H1 (cell line): ENCODE data around the gene SMS.

ENCODE experiments used
- EP300 ChIP-seq, 2 experiments: IDR thresholded peaks; 1 replicate in 1 of 2; 2 replicates in 1 of 2; pipeline ENCODE4 v1.6.1; 2011 to 2012; ENCODE audit warnings: low read depth in 2 of 2, low read length in 2 of 2, mild to moderate bottlenecking in 2 of 2, borderline replicate concordance in 1 of 2, inconsistent platforms in 1 of 2, moderate library complexity in 1 of 2
- MAFK ChIP-seq: IDR thresholded peaks from 2 replicates; pipeline ENCODE4 v1.6.1; 2012; ENCODE audit warnings: low read depth, mild to moderate bottlenecking, improper control_type of control experiment, low read length
- POLR2A ChIP-seq, 2 experiments: IDR thresholded peaks; 1 replicate in 1 of 2; 2 replicates in 1 of 2; pipeline ENCODE4 v1.6.1; 2011; ENCODE audit warnings: low read depth in 2 of 2, low read length in 2 of 2, mild to moderate bottlenecking in 2 of 2; ENCODE audit errors: control extremely low read depth in 1 of 2
- RNF2 ChIP-seq: fragments of 200-900, 300-1000 bp; sonication (generic); IDR thresholded peaks from 2 replicates; pipeline ENCODE4 v1.7.1; 2016; ENCODE audit warnings: borderline replicate concordance, low read depth, mild to moderate bottlenecking, antibody characterized with exemption, low read length; ENCODE audit not compliant: poor library complexity, severe bottlenecking; ENCODE audit errors: missing control alignments
- SP1 ChIP-seq: IDR thresholded peaks from 2 replicates; pipeline ENCODE4 v1.6.1; 2011; ENCODE audit warnings: low read depth, low read length
- TAF7 ChIP-seq: optimal IDR thresholded peaks from 2 replicates; pipeline ENCODE3; 2011; ENCODE audit warnings: low read depth, mild to moderate bottlenecking, inconsistent platforms, low read length, moderate library complexity, borderline replicate concordance
- TF ChIP-seq, protein P1 (sequence below), 3 experiments: IDR thresholded peaks; 1 replicate in 2 of 3; 2 replicates in 1 of 3; pipeline versions ENCODE4 v1.5.1 to v1.6.1; 2011; ENCODE audit warnings: low read length in 3 of 3, mild to moderate bottlenecking in 3 of 3, inconsistent platforms in 2 of 3, low read depth in 1 of 3, moderate library complexity in 1 of 3; ENCODE audit not compliant: insufficient read depth in 1 of 3; ENCODE audit errors: control extremely low read depth in 1 of 3

DNA sequence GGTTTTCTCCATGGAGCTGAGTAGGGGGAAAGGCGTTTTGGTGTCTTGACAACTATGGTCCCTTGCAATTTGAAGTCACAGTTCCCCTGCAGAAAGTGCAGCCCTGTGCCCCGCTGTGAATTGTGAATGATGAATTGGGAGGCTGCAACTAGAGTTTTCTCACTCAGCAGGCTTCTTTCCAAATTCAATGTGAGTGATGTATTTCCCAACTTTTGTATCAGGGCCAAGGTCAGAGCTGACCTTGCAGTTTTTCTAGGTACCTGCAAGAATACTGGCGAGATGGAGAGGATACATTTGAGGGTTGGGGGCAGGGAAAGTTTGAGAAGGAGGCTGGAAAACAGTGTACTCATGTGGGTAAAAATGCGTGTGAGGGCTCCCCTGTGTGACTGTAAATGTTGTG, 103.4 kb downstream of the SMS start:
- TF ChIP-seq EP300 (IDR thresholded peaks at IDR 0.05; ENCODE audit: borderline replicate concordance in 1 of 2, low read depth in 2 of 2, low read length in 2 of 2) (no peak), TAF7 (no peak), POLR2A (IDR thresholded peaks at IDR 0.05; ENCODE audit: control extremely low read depth in 1 of 2, low read depth in 2 of 2, low read length in 2 of 2) (no peak), RNF2 (no peak), SP1 (no peak), MAFK (no peak)
- TF ChIP-seq, protein P1, sequence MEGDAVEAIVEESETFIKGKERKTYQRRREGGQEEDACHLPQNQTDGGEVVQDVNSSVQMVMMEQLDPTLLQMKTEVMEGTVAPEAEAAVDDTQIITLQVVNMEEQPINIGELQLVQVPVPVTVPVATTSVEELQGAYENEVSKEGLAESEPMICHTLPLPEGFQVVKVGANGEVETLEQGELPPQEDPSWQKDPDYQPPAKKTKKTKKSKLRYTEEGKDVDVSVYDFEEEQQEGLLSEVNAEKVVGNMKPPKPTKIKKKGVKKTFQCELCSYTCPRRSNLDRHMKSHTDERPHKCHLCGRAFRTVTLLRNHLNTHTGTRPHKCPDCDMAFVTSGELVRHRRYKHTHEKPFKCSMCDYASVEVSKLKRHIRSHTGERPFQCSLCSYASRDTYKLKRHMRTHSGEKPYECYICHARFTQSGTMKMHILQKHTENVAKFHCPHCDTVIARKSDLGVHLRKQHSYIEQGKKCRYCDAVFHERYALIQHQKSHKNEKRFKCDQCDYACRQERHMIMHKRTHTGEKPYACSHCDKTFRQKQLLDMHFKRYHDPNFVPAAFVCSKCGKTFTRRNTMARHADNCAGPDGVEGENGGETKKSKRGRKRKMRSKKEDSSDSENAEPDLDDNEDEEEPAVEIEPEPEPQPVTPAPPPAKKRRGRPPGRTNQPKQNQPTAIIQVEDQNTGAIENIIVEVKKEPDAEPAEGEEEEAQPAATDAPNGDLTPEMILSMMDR (IDR thresholded peaks at IDR 0.05; ENCODE audit: control extremely low read depth in 1 of 3, insufficient read depth in 1 of 3, low read depth in 1 of 3, low read length in 3 of 3), result no peak
